ENCODE data around the gene CSNK2B. TPM values are rescaled to one million over a fixed set of nuclear protein-coding genes. Genes with fewer than 3 reads are reported as not detected.

Gene CSNK2B
- total and polyA plus RNA-seq, 9 of the 15 experiments (the other 6 are each of a cell fraction or from before 2014, with no cell fraction given), result 120 to 1,126 (median 529) TPM

- no peak for TF ChIP-seq CREB3 (tag; conservative IDR thresholded peaks at IDR 0.05; ENCODE audit: low read depth)
- TF ChIP-seq CAMTA2 (CRISPR knock-in tag; conservative IDR thresholded peaks at IDR 0.05), result no peak
- peak in 1 of 2 experiments; percentile 49; a peak in 2 of 4 replicates for TF ChIP-seq TEAD1 (CRISPR knock-in tag; IDR thresholded peaks at IDR 0.05)
- peak; percentile 58; the same call in 1 of the 2 replicates for TF ChIP-seq ELF4 (CRISPR knock-in tag; IDR thresholded peaks at IDR 0.05)
- no peak for TF ChIP-seq NFATC3 (IDR thresholded peaks at IDR 0.05)
- no peak for TF ChIP-seq MBD1 (CRISPR knock-in tag; IDR thresholded peaks at IDR 0.05)
- TF ChIP-seq ESRRB (CRISPR knock-in tag; IDR thresholded peaks at IDR 0.05; ENCODE audit: borderline replicate concordance), result 0 out of 2 replicates have a peak, but pooled peaks have one; percentile 57
- TF ChIP-seq ZBTB33 (CRISPR knock-in tag; IDR thresholded peaks at IDR 0.05), result no peak; the same call in 1 of the 2 replicates
- TF ChIP-seq ZBTB17 (CRISPR knock-in tag; IDR thresholded peaks at IDR 0.05), result peak; percentile 67; the same call in 1 of the 2 replicates
- TF ChIP-seq ELK3 (CRISPR knock-in tag; IDR thresholded peaks at IDR 0.05), result no peak
- TF ChIP-seq ZNF589 (CRISPR knock-in tag; IDR thresholded peaks at IDR 0.05; ENCODE audit: low read depth), result no peak
- peak; percentile 51; the same call in 1 of the 2 replicates for TF ChIP-seq ZBTB2 (IDR thresholded peaks at IDR 0.05)
- TF ChIP-seq NKRF (IDR thresholded peaks at IDR 0.05; ENCODE audit: borderline replicate concordance), result peak; percentile 84; the same call in 1 of the 2 replicates
- no peak for TF ChIP-seq HNRNPK (IDR thresholded peaks at IDR 0.05; ENCODE audit: low read depth, low read length, poor library complexity, severe bottlenecking)
- TF ChIP-seq BRF1 (IDR thresholded peaks at IDR 0.05; ENCODE audit: borderline replicate concordance, extremely low read depth, insufficient read length), result no peak
- TF ChIP-seq FOS (IDR thresholded peaks at IDR 0.05; ENCODE audit: extremely low read depth, insufficient read length), result no peak
- TF ChIP-seq TAF9B (IDR thresholded peaks at IDR 0.05; ENCODE audit: partially characterized antibody), result peak; percentile 100
Observed at GRCh38 chr6:31620586-31621319, 45.1 kb upstream of the CSNK2B start, which contains the start of gene PRRC2A (continued).
